ENCODE results near the gene SRP68. TPM values are rescaled to one million over a fixed set of nuclear protein-coding genes. Genes with fewer than 3 reads are reported as not detected.

The SRP68 gene
- total and polyA plus RNA-seq, 9 of the 15 experiments (the other 6 are each of a cell fraction or from before 2014, with no cell fraction given) = 29.4 to 92.6 (median 36.2) TPM

- H3K9me1 ChIP-seq (ENCODE audit: control insufficient read depth, insufficient read depth, low read length) = no peaks in the 10 kb centered on the region
- 69% methylated on average over 5 of the region's 5 CpGs for WGBS (ENCODE audit: insufficient coverage, low coverage, missing lambda C conversion rate)
- no peak overlapping the region for H2AFZ ChIP-seq (ENCODE audit: low read depth, low read length)
- BruUV-seq (replicated peaks) = no TSS peak
- intact Hi-C loops (cut with micrococcal nuclease) (no loop called here), in situ Hi-C loops (cut with MboI) (no loop called here)
- H3K27ac ChIP-seq (ENCODE audit: extremely low read depth, low read depth, low read length) = no peak overlapping the region
- peaks cover under 1% of the 10 kb centered on the region; the same call in 1 of the 3 replicates for H3K36me3 ChIP-seq (ENCODE audit: control insufficient read depth, insufficient read depth, low read length)
- no peak overlapping the region for H3K4me2 ChIP-seq (ENCODE audit: insufficient read depth, low read length)
- no peaks in the 10 kb centered on the region for H3K9me3 ChIP-seq (replicated peaks; ENCODE audit: control insufficient read depth, insufficient read depth, low read depth, low read length)
- no peaks in the 10 kb centered on the region for H4K20me1 ChIP-seq (replicated peaks; ENCODE audit: control insufficient read depth, insufficient read depth, low read length)
- no peaks in the 10 kb centered on the region for H3K27me3 ChIP-seq (ENCODE audit: control insufficient read depth in 2 of 2, insufficient read depth in 2 of 2, low read length in 2 of 2)
- ChIA-PET CTCF (ENCODE audit: low intra/inter-chr PET ratio) (no interaction called here), POLR2A (interaction anchor here (0.6 to 0.8 kb wide), 3 partner anchors 38 to 247 kb away, joined by 3 to 4 read pairs (median 3); no protein-coding TSS in a partner anchor)
- H3K79me2 ChIP-seq (ENCODE audit: control insufficient read depth, insufficient read depth, low read length) = no peaks in the 10 kb centered on the region
- no peak for FAIRE-seq
- H3K4me3 ChIP-seq = no peak overlapping the region
- no peak for ATAC-seq
- TF ChIP-seq CEBPG (CRISPR knock-in tag; IDR thresholded peaks at IDR 0.05) (no peak), CEBPG (tag; conservative IDR thresholded peaks at IDR 0.05 in 1 of 2, IDR thresholded peaks at IDR 0.05 in 1 of 2) (no peak), ARID3B (CRISPR knock-in tag; IDR thresholded peaks at IDR 0.05; ENCODE audit: borderline replicate concordance) (no peak), BRD4 (IDR thresholded peaks at IDR 0.05) (no peak), FOXA3 (CRISPR knock-in tag; conservative IDR thresholded peaks at IDR 0.05 in 1 of 2, IDR thresholded peaks at IDR 0.05 in 1 of 2) (no peak), WHSC1 (IDR thresholded peaks at IDR 0.05; ENCODE audit: low read length) (no peak)
- TF ChIP-seq, protein P1, sequence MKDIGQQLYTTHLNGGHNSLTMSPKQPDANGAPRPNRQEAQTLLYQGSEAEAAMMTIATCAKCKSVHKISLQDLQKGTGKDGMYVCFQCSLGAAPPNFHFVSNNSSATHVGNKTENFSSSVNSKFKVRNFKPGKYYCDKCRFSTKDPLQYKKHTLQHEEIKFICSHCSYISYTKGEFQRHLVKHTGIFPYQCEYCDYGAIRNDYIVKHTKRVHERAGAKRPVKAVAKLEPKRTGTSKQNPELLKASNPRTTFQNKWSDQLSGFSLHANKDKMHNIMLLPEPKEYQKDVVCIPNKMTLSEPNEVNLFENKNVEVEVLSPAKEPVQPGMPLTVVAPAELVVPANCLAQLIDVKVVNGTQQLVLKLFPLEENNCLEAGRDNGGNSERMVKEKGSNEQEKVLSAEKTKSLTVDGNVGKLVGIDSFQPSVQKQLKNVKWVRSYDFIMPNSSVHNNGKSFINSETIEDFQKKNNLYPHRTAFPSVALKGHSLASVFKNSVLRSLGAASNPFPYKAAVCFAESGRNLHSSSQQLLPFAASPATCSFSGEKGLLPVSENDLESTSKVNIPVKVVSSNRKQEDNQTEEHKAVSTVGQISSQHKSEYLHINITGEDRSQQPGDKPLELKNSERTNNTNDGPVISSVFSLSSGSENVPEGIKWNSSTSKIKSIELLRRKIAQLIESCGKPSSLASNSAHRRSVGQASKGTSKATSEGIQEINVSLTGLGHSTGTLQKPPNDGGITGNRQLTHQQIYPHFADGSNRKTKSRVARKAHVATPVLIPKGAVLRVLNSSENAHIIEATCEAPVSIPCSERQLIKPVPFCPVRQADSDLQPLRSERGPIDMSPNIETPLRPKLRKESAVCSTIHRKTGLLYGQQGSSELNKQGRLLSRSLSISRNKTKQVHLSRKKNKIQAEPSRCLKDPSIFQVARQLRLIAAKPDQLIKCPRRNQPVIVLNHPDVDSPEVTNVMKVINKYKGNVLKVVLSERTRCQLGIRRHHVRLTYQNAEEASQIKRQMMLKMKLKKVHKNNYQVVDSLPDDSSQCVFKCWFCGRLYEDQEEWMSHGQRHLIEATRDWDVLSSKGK (CRISPR knock-in tag; IDR thresholded peaks at IDR 0.05) = no peak
- DNase-seq (ENCODE audit: extremely low read depth in 1 of 4, low spot score in 3 of 4) = no peak
- no peak overlapping the region for H3K9ac ChIP-seq (ENCODE audit: insufficient read depth in 1 of 2, low read depth in 2 of 2, low read length in 2 of 2)
- peaks cover 8 to 19% of the 10 kb centered on the region in 2 experiments for H3K4me1 ChIP-seq (replicated peaks in 1 of 2; ENCODE audit: control insufficient read depth in 2 of 2, insufficient read depth in 2 of 2, low read length in 2 of 2)
These were observed 39.6 kb downstream of the SRP68 start for GRCh38 chr17:76032780-76033108.
